ENCODE measurements around the gene TRIM54.

DNA sequence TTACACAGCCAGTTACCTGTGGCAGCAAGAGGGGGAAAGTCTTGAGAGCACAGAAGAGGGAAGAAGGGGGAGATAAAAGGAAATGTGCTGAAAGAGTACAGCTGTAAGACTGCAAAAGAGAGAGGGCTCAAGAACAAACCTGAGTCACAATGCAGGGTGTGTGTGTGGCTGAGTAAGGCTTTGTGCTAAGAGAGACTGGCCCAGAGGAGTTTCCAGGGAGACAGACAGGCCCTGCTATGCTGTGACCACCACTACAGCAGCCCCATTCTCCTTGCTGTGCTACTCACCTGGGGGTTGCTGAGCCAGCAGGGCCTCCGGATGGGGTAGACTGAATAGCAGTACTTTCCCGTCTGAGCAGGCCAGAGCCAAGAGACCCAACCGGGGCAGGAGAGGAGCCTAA lies 53.1 kb downstream of the TRIM54 start:
- no peak for TF ChIP-seq CEBPB (IDR thresholded peaks at IDR 0.05; ENCODE audit: low read depth, low read length)
- TF ChIP-seq POLR2A (IDR thresholded peaks at IDR 0.05; ENCODE audit: control extremely low read depth in 1 of 2, low read depth in 2 of 2, low read length in 2 of 2), result no peak
- TF ChIP-seq GTF2F1 (IDR thresholded peaks at IDR 0.05; ENCODE audit: borderline replicate concordance, low read depth, low read length), result no peak
- no peak for TF ChIP-seq CTBP2 (IDR thresholded peaks at IDR 0.05; ENCODE audit: borderline replicate concordance, insufficient read depth, insufficient read length, low read length)
- no peak for TF ChIP-seq USF2 (IDR thresholded peaks at IDR 0.05; ENCODE audit: low read length)
- no peak for TF ChIP-seq TAF1 (IDR thresholded peaks at IDR 0.05; ENCODE audit: low read depth, low read length)
- TF ChIP-seq RFX5 (IDR thresholded peaks at IDR 0.05; ENCODE audit: borderline replicate concordance, low read depth, low read length), result no peak
- no peak for TF ChIP-seq CHD1 (IDR thresholded peaks at IDR 0.05; ENCODE audit: low read depth, low read length)

All from H1 (cell line).